Cardiac atrium fibroblast (primary cell): Measurements from ENCODE around the gene CSN1S1. TPM values are rescaled to one million over a fixed set of nuclear protein-coding genes. Genes with fewer than 3 reads are reported as not detected.

Experiments
- total RNA-seq: library from RNA; depleted of rRNA; stranded (reverse); fragments of >200 nt; gene quantifications from 2 replicates; pipeline ENCODE4 v1.2.3, GENCODE V29; 2015

CSN1S1 gene, protein sequence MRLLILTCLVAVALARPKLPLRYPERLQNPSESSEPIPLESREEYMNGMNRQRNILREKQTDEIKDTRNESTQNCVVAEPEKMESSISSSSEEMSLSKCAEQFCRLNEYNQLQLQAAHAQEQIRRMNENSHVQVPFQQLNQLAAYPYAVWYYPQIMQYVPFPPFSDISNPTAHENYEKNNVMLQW
- not detected in 2 replicates for total RNA-seq

DNA sequence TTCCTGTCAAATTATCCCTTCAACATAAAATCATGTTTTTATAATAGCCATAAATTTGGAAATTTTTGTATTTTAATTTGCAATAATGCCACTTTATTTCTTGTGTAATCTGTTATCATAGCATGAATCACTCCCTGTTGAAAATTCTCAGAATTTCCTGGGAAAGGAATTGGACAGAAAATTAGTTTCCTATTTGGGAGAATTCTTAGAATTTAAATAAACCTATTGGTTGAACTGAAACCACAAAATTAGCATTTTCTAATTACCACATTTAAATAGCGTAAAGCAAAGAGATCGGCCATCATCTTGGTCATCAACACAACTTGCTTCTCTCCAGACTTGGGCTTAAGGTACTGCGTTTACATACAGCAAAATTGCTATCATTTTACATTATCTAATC is at the start of gene CSN1S1:
CSN1S1 (plus strand) TSS at position 301 of the 400 bp plus-strand sequence. CDS start 1,488 bp downstream, outside the sequence.

DNA sequence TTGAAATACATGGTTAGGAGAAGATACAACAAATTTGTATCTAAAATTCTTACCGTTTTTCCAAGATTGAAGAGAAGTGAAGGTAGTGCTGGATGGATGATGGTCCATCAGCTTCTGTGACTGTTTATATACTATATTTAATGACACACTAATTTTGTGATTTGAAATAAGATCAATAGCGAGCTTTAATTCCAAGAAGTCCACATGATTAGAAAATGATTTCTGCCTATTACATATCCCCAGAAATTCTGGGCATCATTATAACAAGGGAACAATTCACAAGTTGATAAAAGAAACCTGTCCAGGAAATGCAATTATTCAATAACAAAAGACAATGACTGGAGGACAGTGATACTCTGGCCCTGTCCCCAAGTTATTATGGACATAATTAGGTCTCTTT is 34.8 kb downstream of the CSN1S1 start, which contains the start of gene CSN2:
CSN2 (minus strand) TSS at position 101 of the 400 bp plus-strand sequence. CDS start 4,733 bp downstream, outside the sequence.

DNA sequence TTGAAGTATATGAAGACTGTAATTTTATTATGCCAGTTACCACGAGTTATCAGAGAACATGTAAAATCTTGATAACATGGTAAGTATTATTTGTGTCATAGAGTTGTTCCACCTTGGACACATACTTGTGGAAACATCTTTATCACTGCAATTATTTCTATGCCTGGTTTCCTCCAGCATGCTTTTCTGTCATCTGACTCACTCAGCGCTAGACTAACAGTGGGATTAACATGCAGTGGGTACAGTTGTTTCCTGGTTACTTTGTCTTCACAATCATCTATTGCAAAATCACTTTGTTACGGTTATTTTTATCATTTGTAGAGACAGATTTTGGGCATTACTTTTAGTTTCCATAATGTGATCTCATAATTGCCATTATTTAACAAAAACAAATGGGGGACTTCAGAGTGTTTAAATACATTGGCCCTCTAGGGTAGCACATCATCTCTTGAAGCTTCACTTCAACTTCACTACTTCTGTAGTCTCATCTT is 64.7 kb downstream of the CSN1S1 start, which contains the start of gene STATH:
STATH (plus strand) TSS at position 441 of the 491 bp plus-strand sequence. CDS start 2,472 bp downstream, outside the sequence.

Other genes with a start within 250 kb of the CSN1S1 start
- gene SULT1B1, start 170.4 kb upstream of the CSN1S1 start, total RNA-seq = 0.65 and 4.7 TPM in 2 replicates
- gene SULT1E1, start 70.9 kb upstream of the CSN1S1 start, total RNA-seq = 9.6 and 10.2 TPM in 2 replicates
- not detected in 2 replicates for gene CSN2, start 34.7 kb downstream of the CSN1S1 start, total RNA-seq
- gene STATH, start 64.9 kb downstream of the CSN1S1 start, total RNA-seq = not detected in 2 replicates
- gene HTN3, start 97.4 kb downstream of the CSN1S1 start, total RNA-seq = not detected in 2 replicates
- not detected in 2 replicates for gene HTN1, start 119.4 kb downstream of the CSN1S1 start, total RNA-seq
- not detected in 2 replicates for gene PRR27, start 223.2 kb downstream of the CSN1S1 start, total RNA-seq